SJCRH30 (cell line): ENCODE data around the gene EPB41. TPM values are rescaled to one million over a fixed set of nuclear protein-coding genes. Genes with fewer than 3 reads are reported as not detected.
A peak's percentile ranks its signal among the peaks of the same experiment; 100 is the strongest.

Experiments used
- DNase-seq, 2 experiments: peaks; one replicate each; pipeline ENCODE4 v3.0.0-alpha.2; 2015 to 2020
- H3K27ac ChIP-seq: fragments of 250-450 bp; sonication (Bioruptor Pico); 2 replicates; pipeline ENCODE4 v1.5.1; 2020; ENCODE audit warnings: mild to moderate bottlenecking, moderate library complexity
- H3K27me3 ChIP-seq: fragments of 250-450 bp; sonication (Bioruptor Pico); 2 replicates; pipeline ENCODE4 v1.5.1; 2020; ENCODE audit warnings: mild to moderate bottlenecking, moderate library complexity
- H3K36me3 ChIP-seq: fragments of 250-450 bp; sonication (Bioruptor Pico); 2 replicates; pipeline ENCODE4 v1.5.1; 2020; ENCODE audit warnings: mild to moderate bottlenecking, moderate library complexity
- H3K4me1 ChIP-seq: fragments of 250-450 bp; sonication (Bioruptor Pico); 2 replicates; pipeline ENCODE4 v1.5.1; 2020; ENCODE audit warnings: mild to moderate bottlenecking, moderate library complexity
- H3K4me3 ChIP-seq: fragments of 250-450 bp; sonication (Bioruptor Pico); 2 replicates; pipeline ENCODE4 v1.5.1; 2020; ENCODE audit warnings: mild to moderate bottlenecking, moderate library complexity
- H3K9me3 ChIP-seq: fragments of 250-450 bp; sonication (Bioruptor Pico); replicated peaks from 2 replicates; pipeline ENCODE4 v1.5.1; 2020; ENCODE audit warnings: mild to moderate bottlenecking, moderate library complexity
- total RNA-seq: library from RNA; depleted of rRNA; stranded (reverse); fragments of >200 nt; shearing (Covaris generic); gene quantifications from 2 replicates; pipeline ENCODE4 v1.2.3, GENCODE V29; 2014

The EPB41 gene
- total RNA-seq, 1 experiment from 2014 or later, result 67.1 TPM

- Histone ChIP-seq H3K9me3 (no peaks in the 10 kb centered on the region), H3K27ac (no peak overlapping the region), H3K27me3 (no peaks in the 10 kb centered on the region), H3K4me3 (no peak overlapping the region), H3K36me3 (no peaks in the 10 kb centered on the region), H3K4me1 (peaks cover 6% of the 10 kb centered on the region)
- DNase-seq, result no peak
Measured at GRCh38 chr1:28899267-28899666, 15.1 kb upstream of the EPB41 start.

- no peak overlapping the region for H3K27ac ChIP-seq
- no peaks in the 10 kb centered on the region for H3K36me3 ChIP-seq
Measured at GRCh38 chr1:28900562-28900961, 13.8 kb upstream of the EPB41 start.

GRCh38 chr1:28902738-28903137, 11.6 kb upstream of the EPB41 start:
- H3K4me3 ChIP-seq, result no peak overlapping the region
- no peaks in the 10 kb centered on the region for H3K27me3 ChIP-seq
- H3K9me3 ChIP-seq, result no peaks in the 10 kb centered on the region
- peaks cover 6% of the 10 kb centered on the region for H3K4me1 ChIP-seq
- H3K27ac ChIP-seq, result no peak overlapping the region
- no peaks in the 10 kb centered on the region for H3K36me3 ChIP-seq
- DNase-seq, result no peak

More at GRCh38 chr1:28900562-28900961, 13.8 kb upstream of the EPB41 start:
- no peak overlapping the region for H3K4me3 ChIP-seq
- peaks cover 6% of the 10 kb centered on the region for H3K4me1 ChIP-seq
- no peak for DNase-seq
- no peaks in the 10 kb centered on the region for H3K27me3 ChIP-seq
- no peaks in the 10 kb centered on the region for H3K9me3 ChIP-seq

- H3K9me3 ChIP-seq, result no peaks in the 10 kb centered on the region
- H3K4me1 ChIP-seq, result peaks cover 11% of the 10 kb centered on the region
- H3K27ac ChIP-seq, result no peak overlapping the region
- DNase-seq, result no peak
- H3K36me3 ChIP-seq, result no peaks in the 10 kb centered on the region
- no peak overlapping the region for H3K4me3 ChIP-seq
- H3K27me3 ChIP-seq, result no peaks in the 10 kb centered on the region
Measured at GRCh38 chr1:28905921-28906666, 8.3 kb upstream of the EPB41 start.

- Histone ChIP-seq H3K27ac (no peak overlapping the region), H3K27me3 (no peaks in the 10 kb centered on the region), H3K4me3 (no peak overlapping the region), H3K36me3 (no peaks in the 10 kb centered on the region), H3K4me1 (peaks cover 16% of the 10 kb centered on the region), H3K9me3 (no peaks in the 10 kb centered on the region)
- DNase-seq, result no peak
Measured at GRCh38 chr1:28909198-28909597, 5.2 kb upstream of the EPB41 start.

DNA sequence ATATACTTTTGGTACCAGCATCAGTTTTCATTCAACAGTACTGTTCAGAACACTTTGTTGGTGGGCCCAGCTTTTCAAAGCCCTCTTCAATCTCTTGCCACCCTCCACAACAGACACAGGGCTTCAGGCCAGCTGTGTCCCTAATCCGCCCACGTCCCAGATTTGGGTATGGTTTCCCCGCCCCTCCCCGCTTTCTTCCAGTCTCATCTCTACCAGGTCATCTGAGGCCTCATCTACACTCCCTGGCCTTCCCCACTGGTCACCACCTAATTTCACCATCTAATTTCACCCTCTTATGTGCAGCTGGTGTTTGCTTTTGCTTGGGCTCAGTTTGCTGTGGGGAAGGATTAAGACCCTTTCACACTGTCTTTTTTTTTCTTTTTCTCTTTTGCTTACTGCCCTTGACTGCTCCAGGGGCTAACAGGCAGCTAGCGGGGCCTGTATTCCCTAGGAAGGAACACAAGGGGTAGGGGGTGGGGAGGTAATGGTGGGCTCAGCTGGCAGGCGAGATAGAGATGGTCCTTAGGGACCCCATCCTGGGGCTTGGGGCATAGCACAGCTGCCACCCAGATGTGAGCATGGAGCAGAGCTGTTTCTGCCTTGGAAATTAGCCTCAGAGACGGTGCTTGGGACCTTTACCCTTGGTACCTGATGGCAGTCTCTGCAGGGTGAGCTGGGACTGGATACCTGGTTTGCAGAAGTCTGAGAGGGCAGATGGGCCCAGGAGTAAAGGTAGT, 3.8 kb upstream of the EPB41 start:
- Histone ChIP-seq H3K27me3 (no peaks in the 10 kb centered on the region), H3K9me3 (no peaks in the 10 kb centered on the region), H3K4me1 (peaks cover 16% of the 10 kb centered on the region), H3K27ac (no peak overlapping the region), H3K4me3 (no peak overlapping the region), H3K36me3 (no peaks in the 10 kb centered on the region)
- DNase-seq, result peak; percentile 69 to 78

DNA sequence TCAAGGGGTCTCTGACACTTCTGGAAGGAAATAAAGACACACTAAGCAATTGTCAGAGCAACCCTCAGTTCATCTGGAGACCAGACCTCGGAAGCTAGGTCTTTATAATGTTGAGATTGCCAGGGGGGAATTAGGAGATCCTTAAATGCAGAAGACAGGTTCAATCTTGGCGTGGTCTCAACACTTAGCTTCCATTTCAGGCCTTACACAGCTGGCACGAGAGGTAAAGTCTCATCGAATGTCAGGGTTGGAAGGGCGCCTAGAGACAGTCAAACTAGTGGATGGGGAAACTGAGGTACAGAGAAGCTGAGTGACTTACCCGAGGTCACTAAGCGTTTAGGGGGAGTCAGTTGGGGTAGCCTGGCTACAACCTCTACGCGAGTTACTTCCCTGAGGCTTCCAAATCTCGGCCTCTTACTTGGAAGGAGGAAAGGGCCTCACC, 562 bp upstream of the EPB41 start:
- no peaks in the 10 kb centered on the region for H3K9me3 ChIP-seq
- peak overlapping the region; percentile 43 for H3K27ac ChIP-seq
- no peak for DNase-seq
- no peaks in the 10 kb centered on the region for H3K36me3 ChIP-seq
- peaks cover 19% of the 10 kb centered on the region for H3K4me1 ChIP-seq
- no peaks in the 10 kb centered on the region for H3K27me3 ChIP-seq
- H3K4me3 ChIP-seq, result peak overlapping the region; percentile 66

GRCh38 chr1:28915031-28915895, 894 bp downstream of the EPB41 start:
- Histone ChIP-seq H3K9me3 (no peaks in the 10 kb centered on the region), H3K4me3 (peak overlapping the region; percentile 66), H3K27ac (peak overlapping the region; percentile 0), H3K4me1 (peaks cover 16% of the 10 kb centered on the region), H3K36me3 (no peaks in the 10 kb centered on the region), H3K27me3 (no peaks in the 10 kb centered on the region)
- DNase-seq, result peak; percentile 55 to 67

DNA sequence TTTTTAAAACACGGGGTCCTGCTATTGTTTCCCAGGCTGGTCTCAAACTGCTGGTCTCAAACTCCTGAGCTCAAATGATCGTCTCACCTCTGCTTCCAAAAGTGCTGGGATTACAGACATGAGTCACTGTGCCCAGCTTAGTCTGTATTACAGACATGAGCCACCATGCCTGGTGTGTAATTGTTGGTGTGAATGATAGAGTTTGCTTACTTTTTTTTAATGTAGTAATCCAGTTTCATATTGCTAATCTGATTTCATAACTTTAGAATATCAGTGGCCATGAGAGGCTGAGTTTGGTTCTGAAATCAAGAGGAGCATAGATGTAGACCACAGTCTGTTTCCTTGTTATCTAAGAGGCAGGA, 3.4 kb downstream of the EPB41 start:
- H3K4me3 ChIP-seq, result no peak overlapping the region
- peaks cover 8% of the 10 kb centered on the region for H3K4me1 ChIP-seq
- no peak for DNase-seq
- H3K27me3 ChIP-seq, result no peaks in the 10 kb centered on the region
- H3K27ac ChIP-seq, result no peak overlapping the region
- no peaks in the 10 kb centered on the region for H3K9me3 ChIP-seq
- H3K36me3 ChIP-seq, result no peaks in the 10 kb centered on the region

DNA sequence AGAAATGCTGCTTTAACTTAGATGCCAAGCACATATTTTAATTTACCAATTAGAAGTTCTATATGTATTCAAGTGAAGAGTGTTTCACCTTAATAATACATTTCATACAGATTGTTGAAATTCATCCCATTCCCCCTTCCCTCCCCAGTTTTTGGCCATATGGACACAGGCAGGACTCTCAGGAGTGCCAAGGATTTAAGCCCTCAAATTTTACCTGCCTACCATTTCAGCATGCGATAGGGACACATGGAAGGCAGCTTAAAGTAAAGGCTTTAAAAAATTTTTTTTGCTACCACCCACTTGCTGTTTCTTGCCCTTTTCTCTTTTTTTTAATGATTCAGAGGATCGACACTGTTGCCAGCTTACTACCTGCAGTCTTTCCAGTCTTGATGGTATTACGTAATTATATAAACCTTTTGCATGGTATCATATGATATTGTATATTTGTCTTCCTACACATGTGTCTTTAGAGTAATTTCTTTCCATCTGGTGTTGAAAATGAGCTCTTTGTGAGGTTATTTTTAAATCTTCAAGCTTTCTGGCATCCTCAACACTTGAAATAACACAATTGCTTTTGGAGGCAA, 7.0 kb downstream of the EPB41 start:
- no peaks in the 10 kb centered on the region for H3K4me1 ChIP-seq
- H3K27ac ChIP-seq, result no peak overlapping the region
- no peaks in the 10 kb centered on the region for H3K27me3 ChIP-seq
- H3K36me3 ChIP-seq, result no peaks in the 10 kb centered on the region
- no peaks in the 10 kb centered on the region for H3K9me3 ChIP-seq
- H3K4me3 ChIP-seq, result no peak overlapping the region
- DNase-seq, result no peak

GRCh38 chr1:28925350-28925891, 11.1 kb downstream of the EPB41 start:
- H3K27me3 ChIP-seq, result no peaks in the 10 kb centered on the region
- no peak for DNase-seq
- H3K4me1 ChIP-seq, result peaks cover 22% of the 10 kb centered on the region
- no peak overlapping the region for H3K27ac ChIP-seq
- H3K36me3 ChIP-seq, result no peaks in the 10 kb centered on the region
- H3K9me3 ChIP-seq, result no peaks in the 10 kb centered on the region
- H3K4me3 ChIP-seq, result no peak overlapping the region

GRCh38 chr1:28926629-28927265, 12.4 kb downstream of the EPB41 start:
- Histone ChIP-seq H3K9me3 (no peaks in the 10 kb centered on the region), H3K4me3 (no peak overlapping the region), H3K36me3 (no peaks in the 10 kb centered on the region), H3K27me3 (no peaks in the 10 kb centered on the region), H3K4me1 (peaks cover 22% of the 10 kb centered on the region), H3K27ac (no peak overlapping the region)
- DNase-seq, result peak in 1 of 2 experiments; percentile 16

- H3K36me3 ChIP-seq, result no peaks in the 10 kb centered on the region
- no peaks in the 10 kb centered on the region for H3K9me3 ChIP-seq
- no peaks in the 10 kb centered on the region for H3K27me3 ChIP-seq
- no peak for DNase-seq
- no peak overlapping the region; the same call in 1 of the 2 replicates for H3K27ac ChIP-seq
- peaks cover 22% of the 10 kb centered on the region for H3K4me1 ChIP-seq
- no peak overlapping the region for H3K4me3 ChIP-seq
Measured at GRCh38 chr1:28927266-28927647, 12.9 kb downstream of the EPB41 start.
